Measurements from ENCODE around the gene COL4A3. TPM values are rescaled to one million over a fixed set of nuclear protein-coding genes. Genes with fewer than 3 reads are reported as not detected.

Gene COL4A3
- total and polyA plus RNA-seq, 2 donors (not counting 3 experiments of a cell fraction or from before 2014, with no cell fraction given) = not detected

DNA sequence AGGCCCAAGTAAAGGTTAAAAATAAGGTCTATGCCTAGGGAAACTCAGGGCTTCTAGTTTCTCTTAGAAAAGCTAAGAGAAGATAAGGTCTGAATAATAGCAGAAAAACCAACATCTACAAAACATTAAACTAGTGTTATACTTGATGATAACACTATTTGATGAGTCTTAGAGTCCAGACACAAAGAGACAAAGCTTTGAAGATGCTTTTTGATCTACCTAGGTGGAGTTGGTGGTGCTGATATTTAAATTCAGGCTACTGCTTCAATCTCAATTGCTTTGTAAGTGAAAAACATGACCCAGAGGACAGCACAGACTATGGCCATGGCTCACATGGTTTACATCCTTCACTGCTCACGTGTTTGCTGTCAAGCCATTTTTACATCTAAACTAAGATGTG lies 148.9 kb downstream of the COL4A3 start:
- intact Hi-C loops (cut with micrococcal nuclease) = no loop called here
- TF ChIP-seq EZH2 (IDR thresholded peaks at IDR 0.05; ENCODE audit: borderline replicate concordance, low read depth, low read length, severe bottlenecking) = no peak

DNA sequence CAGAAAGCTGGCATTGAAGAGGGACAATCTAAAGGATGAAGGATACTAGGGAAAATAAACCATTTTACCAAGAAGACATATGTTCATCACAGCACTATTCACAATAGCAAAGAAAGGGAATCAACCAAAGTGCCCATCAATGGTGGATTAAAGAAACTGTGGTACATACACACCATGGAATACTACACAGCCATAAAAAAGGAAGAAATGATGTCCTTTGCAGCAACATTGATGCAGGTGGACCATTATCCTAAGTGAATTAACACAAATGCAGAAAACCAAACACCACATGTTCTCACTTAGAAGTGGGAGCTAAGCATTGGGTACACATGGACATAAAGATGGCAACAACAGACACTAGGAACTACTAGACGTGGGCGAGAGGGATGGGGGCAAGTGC lies 153.4 kb downstream of the COL4A3 start:
- H4K20me1 ChIP-seq (replicated peaks; ENCODE audit: control insufficient read depth, extremely low read depth, insufficient read depth, low read length) = no peaks in the 10 kb centered on the region
- H3K79me2 ChIP-seq (ENCODE audit: control insufficient read depth, insufficient read depth, low read length) = no peaks in the 10 kb centered on the region
- H3K4me1 ChIP-seq (ENCODE audit: control insufficient read depth, extremely low read depth, insufficient read depth, low read length) = no peaks in the 10 kb centered on the region
- no peaks in the 10 kb centered on the region for H3K9me3 ChIP-seq (replicated peaks; ENCODE audit: control insufficient read depth, insufficient read depth, low read length)
- no peak overlapping the region for H2AFZ ChIP-seq (ENCODE audit: low read depth, low read length)
- DNase-seq (ENCODE audit: low read depth, low spot score) (no peak), FAIRE-seq (no peak)
- H3K4me3 ChIP-seq (replicated peaks in 1 of 3; ENCODE audit: insufficient read depth in 1 of 3, low read depth in 1 of 3, low read length in 3 of 3) = no peak overlapping the region
- TF ChIP-seq, protein P1, sequence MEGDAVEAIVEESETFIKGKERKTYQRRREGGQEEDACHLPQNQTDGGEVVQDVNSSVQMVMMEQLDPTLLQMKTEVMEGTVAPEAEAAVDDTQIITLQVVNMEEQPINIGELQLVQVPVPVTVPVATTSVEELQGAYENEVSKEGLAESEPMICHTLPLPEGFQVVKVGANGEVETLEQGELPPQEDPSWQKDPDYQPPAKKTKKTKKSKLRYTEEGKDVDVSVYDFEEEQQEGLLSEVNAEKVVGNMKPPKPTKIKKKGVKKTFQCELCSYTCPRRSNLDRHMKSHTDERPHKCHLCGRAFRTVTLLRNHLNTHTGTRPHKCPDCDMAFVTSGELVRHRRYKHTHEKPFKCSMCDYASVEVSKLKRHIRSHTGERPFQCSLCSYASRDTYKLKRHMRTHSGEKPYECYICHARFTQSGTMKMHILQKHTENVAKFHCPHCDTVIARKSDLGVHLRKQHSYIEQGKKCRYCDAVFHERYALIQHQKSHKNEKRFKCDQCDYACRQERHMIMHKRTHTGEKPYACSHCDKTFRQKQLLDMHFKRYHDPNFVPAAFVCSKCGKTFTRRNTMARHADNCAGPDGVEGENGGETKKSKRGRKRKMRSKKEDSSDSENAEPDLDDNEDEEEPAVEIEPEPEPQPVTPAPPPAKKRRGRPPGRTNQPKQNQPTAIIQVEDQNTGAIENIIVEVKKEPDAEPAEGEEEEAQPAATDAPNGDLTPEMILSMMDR (IDR thresholded peaks at IDR 0.05; ENCODE audit: extremely low read depth in 1 of 2, insufficient read depth in 1 of 2, low read depth in 1 of 2, low read length in 2 of 2) = no peak
- TF ChIP-seq FOS (IDR thresholded peaks at IDR 0.05; ENCODE audit: borderline replicate concordance, insufficient read depth, low read length) = no peak
- H3K9ac ChIP-seq (replicated peaks; ENCODE audit: extremely low read depth, insufficient read depth, low read length) = no peak overlapping the region
- dilution Hi-C loops (cut with MboI; ENCODE audit: extremely low pct_ligation_motif_present, low sequenced_read_pairs) = no loop called here
- H3K4me2 ChIP-seq (ENCODE audit: insufficient read depth, low read length) = no peak overlapping the region
- H3K27me3 ChIP-seq (ENCODE audit: control insufficient read depth in 2 of 2, insufficient read depth in 2 of 2, low read length in 2 of 2) = peaks cover 0 to 2% of the 10 kb centered on the region in 2 experiments
- intact Hi-C loops (cut with micrococcal nuclease) = no loop called here
- ChIA-PET CTCF (no interaction called here), POLR2A (no interaction called here)
- BruUV-seq (replicated peaks) = no TSS peak
- H3K27ac ChIP-seq (ENCODE audit: insufficient read depth, low read depth, low read length) = no peak overlapping the region
- no peaks in the 10 kb centered on the region for H3K9me1 ChIP-seq (replicated peaks; ENCODE audit: control insufficient read depth, extremely low read depth, insufficient read depth, low read length)
- no peaks in the 10 kb centered on the region for H3K36me3 ChIP-seq (ENCODE audit: control insufficient read depth in 2 of 2, extremely low read depth in 1 of 2, insufficient read depth in 2 of 2, low read length in 2 of 2)

More for the DNA sequence above, 148.9 kb downstream of the COL4A3 start:
- dilution Hi-C loops (cut with MboI; ENCODE audit: extremely low pct_ligation_motif_present, low sequenced_read_pairs) = no loop called here
- ChIA-PET POLR2A (no interaction called here), CTCF (no interaction called here)
- no peaks in the 10 kb centered on the region for H3K9me1 ChIP-seq (replicated peaks; ENCODE audit: control insufficient read depth, extremely low read depth, insufficient read depth, low read length)
- no TSS peak for BruUV-seq (replicated peaks)
- no peak overlapping the region for H3K9ac ChIP-seq (replicated peaks; ENCODE audit: extremely low read depth, insufficient read depth, low read length)
- H2AFZ ChIP-seq (ENCODE audit: low read depth, low read length) = no peak overlapping the region
- H3K4me3 ChIP-seq (replicated peaks in 1 of 3; ENCODE audit: insufficient read depth in 1 of 3, low read depth in 1 of 3, low read length in 3 of 3) = no peak overlapping the region
- DNase-seq (ENCODE audit: low read depth, low spot score) = no peak
- no peaks in the 10 kb centered on the region for H4K20me1 ChIP-seq (replicated peaks; ENCODE audit: control insufficient read depth, extremely low read depth, insufficient read depth, low read length)
- no peak overlapping the region for H3K4me2 ChIP-seq (ENCODE audit: insufficient read depth, low read length)
- H3K9me3 ChIP-seq (replicated peaks; ENCODE audit: control insufficient read depth, insufficient read depth, low read length) = no peaks in the 10 kb centered on the region
- H3K79me2 ChIP-seq (ENCODE audit: control insufficient read depth, insufficient read depth, low read length) = no peaks in the 10 kb centered on the region
- no peaks in the 10 kb centered on the region for H3K4me1 ChIP-seq (ENCODE audit: control insufficient read depth, extremely low read depth, insufficient read depth, low read length)
- H3K27ac ChIP-seq (ENCODE audit: insufficient read depth, low read depth, low read length) = no peak overlapping the region
- no peaks in the 10 kb centered on the region for H3K36me3 ChIP-seq (ENCODE audit: control insufficient read depth in 2 of 2, extremely low read depth in 1 of 2, insufficient read depth in 2 of 2, low read length in 2 of 2)
- peaks cover 0 to 2% of the 10 kb centered on the region in 2 experiments for H3K27me3 ChIP-seq (ENCODE audit: control insufficient read depth in 2 of 2, insufficient read depth in 2 of 2, low read length in 2 of 2)
- no peak for FAIRE-seq
